GF-D8 (cell line): ENCODE results near the gene CTAG1B.
"Not testable (repeated sequence)": the region's sequence is repeated elsewhere in the genome, so short reads cannot be mapped to it uniquely, and the experiment has no call there.

Experiments
- DNase-seq: peaks from one replicate; lab custom pipeline; 2025; lab: John Stamatoyannopoulos, UW

The CTAG1B gene

GRCh38 chrX:154620767-154621414, 1.8 kb upstream of the CTAG1B start:
- not testable (repeated sequence) for DNase-seq

GRCh38 chrX:154613586-154613985, 5.5 kb downstream of the CTAG1B start:
- not testable (repeated sequence) for DNase-seq

- not testable (repeated sequence) for DNase-seq
Measured at GRCh38 chrX:154611146-154611545, 7.9 kb downstream of the CTAG1B start.

GRCh38 chrX:154608823-154609222, 10.3 kb downstream of the CTAG1B start:
- not testable (repeated sequence) for DNase-seq

GRCh38 chrX:154607976-154608375, 11.1 kb downstream of the CTAG1B start:
- not testable (repeated sequence) for DNase-seq

- DNase-seq = no peak
Measured at GRCh38 chrX:154607370-154607769, 11.7 kb downstream of the CTAG1B start.

GRCh38 chrX:154605566-154605965, 13.5 kb downstream of the CTAG1B start:
- no peak for DNase-seq

GRCh38 chrX:154603438-154604430, 15.3 kb downstream of the CTAG1B start:
- DNase-seq = no peak

GRCh38 chrX:154602766-154603437, 16.2 kb downstream of the CTAG1B start:
- no peak for DNase-seq

- no peak for DNase-seq
Measured at GRCh38 chrX:154602226-154602625, 16.9 kb downstream of the CTAG1B start.

- DNase-seq = no peak
Measured at GRCh38 chrX:154600759-154601374, 18.2 kb downstream of the CTAG1B start.

- no peak for DNase-seq
Measured at GRCh38 chrX:154599531-154599930, 19.6 kb downstream of the CTAG1B start.

GRCh38 chrX:154598656-154599055, 20.4 kb downstream of the CTAG1B start:
- DNase-seq = no peak

- no peak for DNase-seq
Measured at GRCh38 chrX:154597221-154597620, 21.9 kb downstream of the CTAG1B start.

- no peak for DNase-seq
Measured at GRCh38 chrX:154596290-154596929, 22.7 kb downstream of the CTAG1B start.

GRCh38 chrX:154595559-154596249, 23.4 kb downstream of the CTAG1B start:
- DNase-seq = no peak

- DNase-seq = no peak
Measured at GRCh38 chrX:154594491-154594890, 24.6 kb downstream of the CTAG1B start.

GRCh38 chrX:154593201-154593600, 25.9 kb downstream of the CTAG1B start:
- no peak for DNase-seq

GRCh38 chrX:154592505-154592904, 26.6 kb downstream of the CTAG1B start:
- no peak for DNase-seq

- DNase-seq = not testable (repeated sequence)
Measured at GRCh38 chrX:154590415-154590814, 28.7 kb downstream of the CTAG1B start.
